GM19452 (cell line): Measurements from ENCODE around the gene OR51S1.
"Not testable (repeated sequence)": the region's sequence is repeated elsewhere in the genome, so short reads cannot be mapped to it uniquely, and the experiment has no call there.

ENCODE experiments used
- ATAC-seq: cut with Tn5 transposase; IDR thresholded peaks from one replicate; pipeline ENCODE4 v1.9.1; 2021; ENCODE audit not compliant: unreplicated experiment

OR51S1 gene

GRCh38 chr11:4848908-4849532, at the start of gene OR51S1:
Gene OR51S1 (minus strand): TSS chr11:4849208. CDS start chr11:4849208, 0 bp downstream.
- ATAC-seq = no peak

GRCh38 chr11:4891996-4892640, 43.1 kb upstream of the OR51S1 start:
- ATAC-seq = no peak

DNA sequence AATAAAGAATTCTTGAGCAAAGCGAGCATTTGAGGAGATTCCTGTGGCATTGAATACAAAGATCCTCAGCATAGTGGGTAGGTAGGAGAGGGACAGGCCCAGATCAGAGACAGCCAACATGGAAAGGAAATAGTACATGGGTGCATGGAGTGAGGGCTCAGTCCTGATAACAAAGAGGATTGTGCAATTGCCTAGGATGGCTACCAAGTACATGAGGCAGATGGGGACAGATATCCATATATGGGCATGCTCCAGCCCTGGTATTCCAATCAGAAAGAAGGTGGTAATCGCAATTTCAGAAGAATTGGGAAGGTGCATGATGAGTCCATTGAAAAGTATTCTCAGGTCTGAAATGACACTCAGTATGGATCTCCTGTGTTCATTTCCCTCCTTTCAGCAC, 41.3 kb upstream of the OR51S1 start:
- ATAC-seq = no peak

DNA sequence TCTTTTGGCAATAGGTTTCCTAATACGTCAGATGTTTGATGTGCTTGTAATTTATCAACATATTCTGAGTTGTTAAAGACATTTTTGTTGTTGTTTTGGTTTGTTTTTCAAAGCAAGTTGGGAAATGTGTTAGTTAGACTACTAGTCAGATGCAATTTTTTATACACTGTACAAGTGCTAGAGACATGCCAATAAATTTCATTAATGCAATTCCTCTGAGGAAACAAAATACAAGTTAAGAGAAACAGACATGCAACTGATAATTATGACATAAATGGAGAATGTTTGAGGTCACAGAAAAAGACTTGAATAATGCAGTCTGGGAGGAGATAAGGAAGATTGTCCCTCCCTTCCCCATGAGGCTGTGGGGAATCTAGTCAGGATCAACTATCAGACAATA, 38.6 kb upstream of the OR51S1 start:
- ATAC-seq = no peak

GRCh38 chr11:4886186-4886585, 37.2 kb upstream of the OR51S1 start:
- ATAC-seq = no peak

- no peak for ATAC-seq
Observed at GRCh38 chr11:4884361-4884760, 35.4 kb upstream of the OR51S1 start.

DNA sequence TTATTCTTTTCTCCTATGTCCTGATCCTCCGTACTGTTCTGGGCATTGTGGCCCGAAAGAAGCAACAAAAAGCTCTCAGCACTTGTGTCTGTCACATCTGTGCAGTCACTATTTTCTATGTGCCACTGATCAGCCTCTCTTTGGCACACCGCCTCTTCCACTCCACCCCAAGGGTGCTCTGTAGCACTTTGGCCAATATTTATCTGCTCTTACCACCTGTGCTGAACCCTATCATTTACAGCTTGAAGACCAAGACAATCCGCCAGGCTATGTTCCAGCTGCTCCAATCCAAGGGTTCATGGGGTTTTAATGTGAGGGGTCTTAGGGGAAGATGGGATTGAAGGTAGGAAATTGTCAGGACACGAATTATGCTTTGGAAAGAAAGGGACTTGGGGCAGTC, 33.5 kb upstream of the OR51S1 start:
- ATAC-seq = no peak

DNA sequence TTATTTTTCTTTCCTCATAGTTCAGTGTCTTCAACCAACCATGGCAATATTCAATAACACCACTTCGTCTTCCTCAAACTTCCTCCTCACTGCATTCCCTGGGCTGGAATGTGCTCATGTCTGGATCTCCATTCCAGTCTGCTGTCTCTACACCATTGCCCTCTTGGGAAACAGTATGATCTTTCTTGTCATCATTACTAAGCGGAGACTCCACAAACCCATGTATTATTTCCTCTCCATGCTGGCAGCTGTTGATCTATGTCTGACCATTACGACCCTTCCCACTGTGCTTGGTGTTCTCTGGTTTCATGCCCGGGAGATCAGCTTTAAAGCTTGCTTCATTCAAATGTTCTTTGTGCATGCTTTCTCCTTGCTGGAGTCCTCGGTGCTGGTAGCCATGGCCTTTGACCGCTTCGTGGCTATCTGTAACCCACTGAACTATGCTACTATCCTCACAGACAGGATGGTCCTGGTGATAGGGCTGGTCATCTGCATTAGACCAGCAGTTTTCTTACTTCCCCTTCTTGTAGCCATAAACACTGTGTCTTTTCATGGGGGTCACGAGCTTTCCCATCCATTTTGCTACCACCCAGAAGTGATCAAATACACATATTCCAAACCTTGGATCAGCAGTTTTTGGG, 33.0 kb upstream of the OR51S1 start, which contains the start of gene OR51T1:
TSS of gene OR51T1 (plus strand) at position 41 of the 641 bp plus-strand sequence. CDS start at position 41, 0 bp downstream.
- ATAC-seq = no peak

DNA sequence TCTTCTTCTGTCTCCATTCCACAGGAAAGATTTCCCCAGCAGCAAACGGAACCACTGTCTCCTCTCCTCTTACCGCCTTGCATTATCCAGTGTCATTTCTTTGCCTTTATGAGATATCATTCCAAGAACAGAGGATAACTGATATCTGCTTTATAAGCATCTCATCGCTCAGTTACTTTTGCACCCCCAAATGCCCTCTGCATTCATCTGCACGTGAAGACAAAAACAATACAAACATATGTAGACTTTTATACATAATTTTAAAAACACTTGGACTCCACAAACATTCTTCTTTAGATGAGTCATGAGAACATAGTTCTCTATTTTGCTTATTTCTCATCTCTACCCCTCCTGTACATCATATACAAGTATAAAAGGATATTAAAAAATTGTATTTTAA, 32.2 kb upstream of the OR51S1 start:
- ATAC-seq = no peak

DNA sequence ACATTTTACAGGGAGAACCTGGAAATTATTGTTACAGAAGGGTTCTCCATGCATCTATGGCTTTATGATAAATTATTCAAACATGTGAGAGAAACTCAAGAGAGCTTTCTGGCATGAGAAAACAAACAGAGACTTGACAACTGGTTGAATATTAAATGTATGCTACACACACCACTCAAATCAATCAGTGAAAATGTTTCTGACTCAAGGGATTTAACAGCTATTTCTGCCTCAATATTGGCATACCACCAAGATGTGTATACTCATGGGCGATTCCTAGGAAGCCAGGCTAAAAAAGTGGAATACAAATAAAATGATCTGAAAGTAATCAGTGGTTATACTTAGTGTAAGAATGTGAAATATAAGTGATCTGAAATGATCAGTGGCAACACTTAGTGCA, 16.8 kb upstream of the OR51S1 start:
- ATAC-seq = no peak

- ATAC-seq = no peak
Observed at GRCh38 chr11:4863876-4864275, 14.9 kb upstream of the OR51S1 start.

DNA sequence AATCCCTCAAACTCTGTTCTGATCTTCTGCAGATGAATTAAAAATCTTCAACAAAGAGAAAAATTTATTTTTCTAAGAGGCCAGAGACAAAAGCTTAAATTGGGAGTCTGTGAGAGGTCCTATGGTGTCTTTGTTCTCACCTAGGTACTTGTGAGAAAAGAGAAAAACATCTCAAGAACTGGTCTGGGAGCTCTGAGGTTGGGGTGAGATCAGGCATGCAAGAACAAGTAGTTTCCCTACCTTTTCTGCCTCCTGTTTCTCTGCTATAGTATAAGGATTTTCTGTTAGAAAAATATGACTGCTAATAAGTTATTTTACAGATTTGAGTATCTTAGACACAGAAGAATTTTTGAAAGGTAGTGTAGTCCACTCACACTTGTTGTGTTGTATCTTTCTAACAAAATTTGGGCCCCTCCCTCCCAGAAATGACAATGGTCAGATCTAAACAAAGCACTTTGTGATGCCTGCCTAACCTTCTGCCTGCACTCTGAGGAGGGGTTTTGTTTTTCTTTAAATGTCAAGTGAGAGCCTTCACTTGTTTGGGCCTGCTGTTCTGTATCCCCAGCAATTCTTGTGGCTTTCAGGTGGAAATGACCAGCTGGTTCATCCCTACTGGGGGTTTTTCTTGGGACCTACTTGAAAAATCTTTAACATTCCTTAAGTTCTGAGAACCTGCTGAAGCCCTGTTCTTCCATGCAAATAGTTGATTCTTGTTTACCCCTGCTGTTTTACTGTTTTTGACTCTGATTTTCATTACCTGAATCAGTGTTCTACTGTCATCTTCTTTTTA, 13.6 kb upstream of the OR51S1 start:
- ATAC-seq = no peak

GRCh38 chr11:4854286-4854685, 5.3 kb upstream of the OR51S1 start:
- ATAC-seq = not testable (repeated sequence)

- ATAC-seq = no peak
Observed at GRCh38 chr11:4851033-4851432, 2.0 kb upstream of the OR51S1 start.

DNA sequence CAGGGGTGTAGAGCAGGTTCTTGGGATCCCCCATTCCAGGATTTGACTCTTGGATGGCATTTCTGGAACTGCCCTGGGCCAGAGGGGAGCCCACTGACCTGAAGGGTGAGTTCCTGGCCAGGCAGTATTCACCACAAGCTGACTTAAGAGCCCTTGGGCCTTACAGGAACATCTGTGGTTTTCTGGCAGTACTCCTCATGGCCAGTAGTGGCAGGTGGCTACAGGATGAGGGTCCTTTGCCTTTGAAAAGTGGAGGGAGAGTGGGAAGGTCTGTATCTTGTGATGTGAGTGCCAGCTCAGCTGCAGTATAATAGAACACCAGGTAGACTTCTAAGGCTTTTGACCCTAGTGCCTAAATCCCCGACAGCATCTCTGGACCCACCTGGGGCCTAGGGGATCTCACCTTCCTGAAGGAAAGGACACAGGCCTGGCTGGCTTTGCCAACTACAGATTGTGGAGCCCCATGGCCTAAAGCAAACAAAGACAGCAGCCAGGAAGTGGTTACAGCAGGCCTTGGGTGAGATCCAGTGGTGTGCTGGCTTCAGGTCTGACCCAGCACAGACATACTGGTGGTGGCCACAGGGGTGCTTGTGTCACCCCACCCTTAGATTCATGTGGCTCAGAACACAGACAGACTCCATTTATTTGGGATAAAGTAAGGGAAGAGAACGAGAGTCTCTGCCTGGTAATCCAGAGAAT, 9.0 kb downstream of the OR51S1 start:
- ATAC-seq = no peak

DNA sequence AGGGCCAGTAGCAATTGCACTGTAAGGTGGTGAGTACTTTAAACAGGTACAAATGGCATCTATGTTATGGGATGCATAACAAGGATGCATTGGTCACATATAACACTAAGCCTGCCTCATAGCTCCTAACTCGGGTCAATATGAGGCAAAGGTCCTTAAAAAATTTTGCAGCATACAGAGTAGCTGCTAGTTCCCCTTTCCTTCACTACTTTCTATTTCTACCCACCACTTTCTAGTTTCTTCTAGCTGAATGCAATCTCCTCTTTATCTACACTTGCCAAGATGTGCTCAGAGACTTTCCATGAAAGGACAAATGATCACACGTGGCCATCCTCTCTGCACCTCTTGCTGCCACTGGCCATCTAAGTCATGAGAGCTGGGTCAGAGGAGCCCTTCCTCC, 18.1 kb downstream of the OR51S1 start:
- ATAC-seq = no peak

GRCh38 chr11:4830346-4830745, 18.7 kb downstream of the OR51S1 start:
- ATAC-seq = no peak

GRCh38 chr11:4826425-4826824, 22.6 kb downstream of the OR51S1 start:
- no peak for ATAC-seq

GRCh38 chr11:4825132-4825531, 23.9 kb downstream of the OR51S1 start:
- no peak for ATAC-seq

DNA sequence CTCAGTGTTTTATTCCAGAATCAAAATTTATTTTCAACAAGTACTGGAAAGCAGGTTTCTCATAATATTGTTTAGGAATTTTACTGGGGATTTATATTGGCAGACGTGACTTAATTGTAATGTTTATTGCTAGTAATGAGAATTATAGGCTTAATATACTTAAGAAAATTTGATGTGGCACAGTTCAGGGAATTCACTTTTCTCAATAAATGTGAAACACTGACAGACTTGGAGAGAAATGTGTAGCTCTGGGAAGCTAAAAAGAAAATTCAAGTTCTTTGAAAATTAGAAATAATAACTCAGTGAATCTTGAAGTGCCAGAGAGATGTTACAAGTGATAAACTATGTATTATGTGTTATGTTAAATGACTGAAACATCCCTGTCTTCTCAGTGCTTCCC, 28.0 kb downstream of the OR51S1 start, which contains the start of gene OR51F2:
TSS of gene OR51F2 (plus strand) at position 301 of the 400 bp plus-strand sequence. CDS start 101 bp downstream, outside the sequence.
- ATAC-seq = no peak

- no peak for ATAC-seq
Observed at GRCh38 chr11:4809246-4809645, 39.8 kb downstream of the OR51S1 start.
